Coronary artery (tissue), 2 donors: ENCODE data around the gene C5orf63.

Experiments
- DNase-seq: peaks from one replicate; pipeline ENCODE4 v3.0.0-alpha.2; 2017; ENCODE audit warnings: low spot score
- H3K27ac ChIP-seq, 2 donors: fragments of 200-600 bp; sonication (generic); one replicate each; pipeline ENCODE4 v1.5.1; 2016 to 2019
- H3K4me3 ChIP-seq: fragments of 200-600 bp; sonication (generic); 2 replicates; pipeline ENCODE4 v1.5.1; 2016; ENCODE audit warnings: mild to moderate bottlenecking, moderate library complexity
- TF ChIP-seq, protein P1 (sequence below): fragments of 200-600 bp; sonication (generic); IDR thresholded peaks from one replicate; pipeline ENCODE4 v1.5.1; 2019; ENCODE audit warnings: antibody characterized with exemption

C5orf63 gene

DNA sequence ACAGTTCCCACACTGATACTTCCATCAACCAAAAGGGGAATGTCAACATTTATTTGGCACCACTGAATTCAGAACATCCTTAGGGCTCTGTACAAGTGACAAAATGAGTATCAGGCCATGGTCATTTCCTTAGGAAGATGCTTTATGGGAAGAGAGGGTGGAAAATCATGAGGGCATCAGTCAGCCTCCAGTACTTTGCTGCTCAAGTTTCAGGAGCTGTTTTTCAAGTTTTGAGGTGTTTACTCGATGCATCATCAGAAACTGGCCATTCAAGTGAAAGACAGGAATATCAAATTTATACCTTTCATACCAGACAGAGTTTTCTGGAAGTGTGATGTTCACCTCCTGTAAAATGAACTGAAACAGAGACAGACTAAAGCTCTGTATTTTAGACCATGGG lies 21.7 kb downstream of the C5orf63 start:
- no peak overlapping the region for H3K27ac ChIP-seq
- H3K4me3 ChIP-seq = no peak overlapping the region
- TF ChIP-seq, protein P1, sequence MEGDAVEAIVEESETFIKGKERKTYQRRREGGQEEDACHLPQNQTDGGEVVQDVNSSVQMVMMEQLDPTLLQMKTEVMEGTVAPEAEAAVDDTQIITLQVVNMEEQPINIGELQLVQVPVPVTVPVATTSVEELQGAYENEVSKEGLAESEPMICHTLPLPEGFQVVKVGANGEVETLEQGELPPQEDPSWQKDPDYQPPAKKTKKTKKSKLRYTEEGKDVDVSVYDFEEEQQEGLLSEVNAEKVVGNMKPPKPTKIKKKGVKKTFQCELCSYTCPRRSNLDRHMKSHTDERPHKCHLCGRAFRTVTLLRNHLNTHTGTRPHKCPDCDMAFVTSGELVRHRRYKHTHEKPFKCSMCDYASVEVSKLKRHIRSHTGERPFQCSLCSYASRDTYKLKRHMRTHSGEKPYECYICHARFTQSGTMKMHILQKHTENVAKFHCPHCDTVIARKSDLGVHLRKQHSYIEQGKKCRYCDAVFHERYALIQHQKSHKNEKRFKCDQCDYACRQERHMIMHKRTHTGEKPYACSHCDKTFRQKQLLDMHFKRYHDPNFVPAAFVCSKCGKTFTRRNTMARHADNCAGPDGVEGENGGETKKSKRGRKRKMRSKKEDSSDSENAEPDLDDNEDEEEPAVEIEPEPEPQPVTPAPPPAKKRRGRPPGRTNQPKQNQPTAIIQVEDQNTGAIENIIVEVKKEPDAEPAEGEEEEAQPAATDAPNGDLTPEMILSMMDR = no peak
- DNase-seq = no peak

DNA sequence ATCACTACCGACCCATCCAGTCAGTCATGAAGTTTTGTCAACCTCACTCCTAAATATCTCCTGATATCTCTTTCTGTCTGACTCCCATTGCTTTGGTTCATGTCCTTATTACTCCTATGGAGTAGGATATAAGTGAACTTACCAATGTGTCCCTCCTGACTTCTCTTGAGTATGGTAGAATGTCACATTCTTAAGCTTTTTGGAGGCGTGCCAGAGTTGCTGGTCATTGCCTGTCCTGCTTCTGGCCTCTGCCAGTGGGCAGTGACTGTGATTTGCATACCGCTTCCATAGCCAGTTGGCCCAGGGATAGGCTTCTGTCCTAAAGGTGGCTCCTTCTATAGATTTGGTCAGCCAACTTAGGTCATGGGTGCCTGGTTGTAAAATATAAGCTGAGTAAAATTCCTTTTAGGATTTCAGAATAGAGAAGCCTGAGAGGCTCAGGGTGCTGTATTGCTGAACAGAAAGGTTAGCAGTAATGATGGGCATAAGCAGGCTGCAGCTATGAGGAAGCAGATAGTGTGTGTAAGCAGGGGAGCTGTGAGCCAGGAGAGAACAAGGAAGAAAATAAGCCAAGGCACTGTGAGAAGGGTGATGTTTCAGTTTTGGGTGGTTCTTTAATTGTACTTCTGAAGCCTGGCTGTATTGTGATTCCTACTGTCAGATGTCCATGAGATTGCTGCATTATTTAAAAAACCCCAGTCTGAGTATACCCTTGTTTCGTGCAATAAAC lies 26.8 kb downstream of the C5orf63 start:
- Histone ChIP-seq H3K4me3 (no peak overlapping the region), H3K27ac (no peak overlapping the region)
- TF ChIP-seq, protein P1 = no peak
- no peak for DNase-seq

DNA sequence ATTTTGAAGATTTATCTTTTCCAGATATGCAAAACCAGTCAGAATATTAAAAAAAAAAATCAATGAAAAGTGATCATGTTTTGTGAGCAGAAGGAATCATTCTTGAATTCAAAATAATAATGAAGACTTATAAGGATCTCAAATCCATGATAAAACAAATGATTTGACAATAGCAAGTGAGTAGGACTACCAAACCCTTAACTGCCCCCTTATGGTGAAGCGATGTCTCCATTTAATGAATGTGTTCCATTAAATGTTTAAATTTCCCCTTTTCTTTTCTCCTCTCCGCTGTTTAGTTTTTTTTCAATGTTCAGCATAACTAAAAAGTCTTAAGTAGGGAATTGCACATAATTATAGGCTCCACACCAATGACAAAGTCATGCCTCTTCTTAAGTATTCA lies 30.7 kb downstream of the C5orf63 start:
- Histone ChIP-seq H3K27ac (no peak overlapping the region), H3K4me3 (no peak overlapping the region)
- TF ChIP-seq, protein P1 = no peak
- no peak for DNase-seq

DNA sequence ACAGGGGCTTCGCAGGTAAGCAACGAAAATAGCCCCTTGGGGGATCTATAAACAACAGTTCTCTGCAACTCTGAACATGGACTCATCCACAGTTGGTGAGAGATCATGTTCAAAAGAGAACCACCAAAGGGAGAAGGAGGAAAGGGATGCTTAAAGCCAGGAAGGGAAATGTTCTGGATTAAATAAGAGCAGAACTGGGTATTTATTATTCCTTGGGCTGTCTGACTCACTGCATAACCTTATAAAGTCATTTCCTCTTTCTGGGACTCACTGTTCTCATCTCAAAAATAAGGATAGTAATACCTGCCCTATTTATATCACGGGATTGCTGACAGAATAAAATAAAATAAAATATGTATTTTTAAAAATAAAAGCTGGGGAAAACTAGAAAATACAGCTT lies 31.7 kb downstream of the C5orf63 start:
- TF ChIP-seq, protein P1 = no peak
- H3K4me3 ChIP-seq = peak overlapping the region; percentile 10
- no peak for DNase-seq
- H3K27ac ChIP-seq = peak overlapping the region in 1 of 2 donors; percentile 69

DNA sequence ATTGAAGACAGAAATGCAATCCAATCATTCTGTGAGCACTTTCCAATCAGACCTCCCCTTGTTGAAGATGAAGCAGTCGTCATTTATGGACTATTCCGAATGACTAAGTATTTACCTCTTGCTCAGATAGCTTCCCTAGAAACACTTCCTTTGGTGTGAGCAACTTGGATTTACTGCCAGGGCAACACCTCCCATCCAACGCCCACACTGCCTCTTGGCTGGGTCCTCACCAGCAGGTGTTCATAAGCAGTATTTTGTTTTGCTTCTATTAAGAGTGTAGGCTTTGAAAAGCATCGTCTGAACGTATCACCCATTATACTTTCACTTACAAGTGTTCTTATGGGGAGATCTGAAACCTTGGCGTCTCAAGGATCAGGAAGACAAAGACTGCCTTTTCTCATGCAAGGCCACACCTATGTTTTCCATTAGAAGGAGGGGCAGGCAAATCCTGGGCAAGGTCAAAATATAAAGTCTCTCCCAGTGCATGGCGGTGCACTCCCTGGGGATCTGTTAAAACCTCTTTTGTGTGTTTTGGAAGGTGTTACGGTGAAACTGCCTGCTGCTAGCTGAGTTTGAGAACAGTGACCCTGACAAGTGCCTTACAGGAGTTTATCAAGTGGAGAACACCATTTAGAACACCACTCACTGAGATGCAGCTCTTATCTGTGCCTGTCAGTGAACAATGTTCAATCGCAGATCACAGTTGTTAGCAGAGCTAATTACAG lies 32.3 kb downstream of the C5orf63 start:
- TF ChIP-seq, protein P1 = no peak
- DNase-seq = no peak
- peak overlapping the region; percentile 10 for H3K4me3 ChIP-seq
- H3K27ac ChIP-seq = peak overlapping the region in 1 of 2 donors; percentile 69

DNA sequence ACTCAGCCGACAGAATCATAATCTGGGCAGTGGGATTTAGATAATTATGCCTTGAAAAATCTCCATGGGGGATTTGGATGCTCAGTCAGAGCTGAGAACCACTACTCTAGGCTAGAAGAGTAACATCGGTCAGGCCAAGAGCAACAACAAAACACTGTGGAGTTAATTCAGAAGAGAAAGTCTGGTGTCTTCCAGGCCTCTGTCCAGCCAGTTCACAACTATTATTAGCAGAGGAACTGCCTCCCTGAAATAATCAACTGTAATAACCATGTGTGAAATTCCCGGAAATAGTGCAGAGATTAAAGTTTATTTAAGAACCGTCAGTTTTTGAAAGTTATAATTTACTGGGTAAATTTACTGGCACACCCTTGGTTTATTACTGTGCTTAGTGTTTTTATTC lies 34.8 kb downstream of the C5orf63 start:
- H3K4me3 ChIP-seq = no peak overlapping the region
- H3K27ac ChIP-seq = peak overlapping the region in 1 of 2 donors; percentile 22
- no peak for DNase-seq
- TF ChIP-seq, protein P1 = no peak

DNA sequence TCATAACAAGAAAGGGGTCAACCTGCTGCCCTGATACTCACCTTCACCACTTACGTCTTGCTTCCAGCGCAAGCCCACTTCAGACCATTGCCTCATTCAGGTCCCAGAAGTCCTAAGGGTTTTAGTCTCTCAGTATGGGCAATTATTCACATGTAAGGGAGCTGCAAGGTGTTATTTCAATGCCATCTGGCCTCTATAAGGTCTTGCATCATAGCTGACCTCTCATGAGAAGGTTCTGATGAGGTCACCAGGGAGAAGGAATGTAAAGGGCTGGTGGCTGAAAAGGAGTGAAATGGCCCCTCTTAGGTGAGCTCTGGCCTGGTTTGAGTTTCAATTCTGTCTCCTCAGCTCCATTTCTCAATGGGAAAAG lies 41.5 kb downstream of the C5orf63 start:
- Histone ChIP-seq H3K4me3 (no peak overlapping the region), H3K27ac (no peak overlapping the region)
- TF ChIP-seq, protein P1 = no peak
- DNase-seq = no peak
